Prostate gland (tissue), 2 donors: ENCODE results near the gene GPC2. TPM values are rescaled to one million over a fixed set of nuclear protein-coding genes. Genes with fewer than 3 reads are reported as not detected.

ENCODE experiments used
- DNase-seq: peaks from one replicate; pipeline ENCODE4 v3.0.0-alpha.2; 2019; ENCODE audit warnings: low spot score
- H3K27ac ChIP-seq, 2 donors: fragments of 200-600 bp; sonication (generic); 2 replicates each; pipeline ENCODE4 v1.5.1; 2017 to 2019
- H3K27me3 ChIP-seq: fragments of 200-600 bp; sonication (generic); replicated peaks from 2 replicates; pipeline ENCODE4 v1.5.1; 2019; ENCODE audit not compliant: insufficient read depth
- H3K36me3 ChIP-seq, 2 donors: fragments of 200-600 bp; sonication (generic); 1 replicate in 1 of 2; 2 replicates in 1 of 2; pipeline versions ENCODE4 v1.5.1 to v1.8.1; 2017 to 2019
- H3K4me1 ChIP-seq: fragments of 200-600 bp; sonication (generic); replicated peaks from 2 replicates; pipeline ENCODE4 v1.5.1; 2019
- H3K4me3 ChIP-seq, 2 donors: fragments of 200-600 bp; sonication (generic); 2 replicates each; pipeline ENCODE4 v1.5.1; 2017 to 2019
- H3K9me3 ChIP-seq: fragments of 200-600 bp; sonication (generic); 2 replicates; pipeline ENCODE4 v1.5.1; 2017
- CTCF ChIP-seq, 4 experiments: fragments of 200-600 bp in 2 of 4; fragments of 450-650 bp in 2 of 4; sonication (generic) in 2 of 4; IDR thresholded peaks; 1 replicate in 3 of 4; 2 replicates in 1 of 4; pipeline ENCODE4 v1.5.1; 2016 to 2019; ENCODE audit warnings: antibody characterized with exemption in 4 of 4, mild to moderate bottlenecking in 2 of 4, moderate library complexity in 2 of 4
- POLR2A ChIP-seq: fragments of 450-650 bp; IDR thresholded peaks from one replicate; pipeline ENCODE4 v1.6.1; 2016; ENCODE audit warnings: antibody characterized with exemption, mild to moderate bottlenecking
- POLR2AphosphoS5 ChIP-seq: sonication (generic); formaldehyde crosslinking; IDR thresholded peaks from one replicate; pipeline ENCODE4 v1.6.1; 2017; ENCODE audit warnings: antibody characterized with exemption
- WGBS: methylation state at CpG from one replicate; pipeline ENCODE4 v1.1.5; 2018; 5-methylcytosine and 5-hydroxymethylcytosine counted together
- intact Hi-C: fragments of 100-400 bp; cut with DNase I; formaldehyde crosslinking; loops from one replicate; pipeline ENCODE4 v1.14.2; 2022
- total RNA-seq, 2 donors: library from RNA; depleted of rRNA; stranded (reverse); fragments of >200 nt; gene quantifications; one replicate each; pipeline ENCODE4 v1.1.0, GENCODE V29; 2016

The GPC2 gene
- total RNA-seq, 2 donors from 2014 or later, result 1.7 to 2.8 TPM

DNA sequence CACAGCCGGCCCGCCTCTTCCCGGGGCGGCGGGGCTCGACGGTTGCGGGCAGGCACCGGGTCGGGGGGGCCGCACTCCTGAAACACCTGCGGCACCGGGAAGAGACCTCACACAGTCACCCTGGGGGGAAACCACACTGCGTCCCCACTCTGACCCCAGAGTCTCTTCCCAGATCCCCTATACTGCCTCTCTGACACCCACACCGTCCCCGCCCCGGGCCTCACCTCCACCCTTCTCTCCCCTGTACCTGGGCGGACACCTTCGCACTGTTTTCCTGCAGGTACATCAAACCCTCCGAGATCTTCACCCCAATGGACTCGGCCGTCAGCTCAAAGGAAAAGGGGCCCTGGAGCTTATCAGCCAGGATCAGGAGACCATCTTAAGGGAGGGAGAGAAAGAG is 5.3 kb downstream of the GPC2 start:
- Histone ChIP-seq H3K9me3 (no peaks in the 10 kb centered on the region), H3K27ac (no peak overlapping the region), H3K4me3 (peak overlapping the region; percentile 15 to 42), H3K36me3 (no peaks in the 10 kb centered on the region), H3K4me1 (no peaks in the 10 kb centered on the region), H3K27me3 (no peaks in the 10 kb centered on the region)
- intact Hi-C loops, result no loop called here
- TF ChIP-seq POLR2A (no peak), POLR2AphosphoS5 (no peak), CTCF (IDR thresholded peaks at IDR 0.05) (no peak)
- no peak for DNase-seq
- 43% methylated on average over 11 of the region's 22 CpGs for whole genome bisulfite sequencing

- Histone ChIP-seq H3K4me1 (no peaks in the 10 kb centered on the region), H3K27ac (no peak overlapping the region), H3K9me3 (no peaks in the 10 kb centered on the region), H3K36me3 (no peaks in the 10 kb centered on the region), H3K27me3 (no peaks in the 10 kb centered on the region), H3K4me3 (peak overlapping the region; percentile 15 to 42)
- 9% methylated on average over 40 of the region's 61 CpGs for WGBS
- no peak for DNase-seq
- TF ChIP-seq CTCF (IDR thresholded peaks at IDR 0.05) (no peak), POLR2A (no peak), POLR2AphosphoS5 (no peak)
- intact Hi-C loops, result no loop called here
Observed at GRCh38 chr7:100171087-100171681, 6.0 kb downstream of the GPC2 start.

GRCh38 chr7:100170101-100170897 is 6.9 kb downstream of the GPC2 start:
- intact Hi-C loops, result no loop called here
- no peaks in the 10 kb centered on the region for H3K27me3 ChIP-seq
- no peak for TF ChIP-seq POLR2A
- no peak for TF ChIP-seq CTCF (IDR thresholded peaks at IDR 0.05)
- TF ChIP-seq POLR2AphosphoS5, result no peak
- no peak for DNase-seq
- no peak overlapping the region for H3K4me3 ChIP-seq
- no peaks in the 10 kb centered on the region for H3K36me3 ChIP-seq
- no peak overlapping the region for H3K27ac ChIP-seq
- H3K4me1 ChIP-seq, result no peaks in the 10 kb centered on the region
- 88% methylated on average over 11 of the region's 11 CpGs for WGBS
- H3K9me3 ChIP-seq, result no peaks in the 10 kb centered on the region

- DNase-seq, result no peak
- WGBS, result 90% methylated on average over 11 of the region's 11 CpGs
Observed at GRCh38 chr7:100169147-100169850, 7.9 kb downstream of the GPC2 start.

More at GRCh38 chr7:100169147-100169850, 7.9 kb downstream of the GPC2 start:
- intact Hi-C loops, result no loop called here
- Histone ChIP-seq H3K36me3 (no peaks in the 10 kb centered on the region), H3K4me3 (no peak overlapping the region), H3K9me3 (no peaks in the 10 kb centered on the region), H3K4me1 (no peaks in the 10 kb centered on the region), H3K27ac (no peak overlapping the region), H3K27me3 (no peaks in the 10 kb centered on the region)
- no peak for TF ChIP-seq CTCF (IDR thresholded peaks at IDR 0.05)
- TF ChIP-seq POLR2AphosphoS5, result no peak
- TF ChIP-seq POLR2A, result no peak
